RWPE2 (cell line): Measurements from ENCODE around the gene MRPL10.
"Not testable (repeated sequence)": the region's sequence is repeated elsewhere in the genome, so short reads cannot be mapped to it uniquely, and the experiment has no call there.

ENCODE experiments used
- ATAC-seq: fragments of 200-7000 bp; cut with Tn5 transposase; 3 replicates; pipeline ENCODE4 v1.9.1; 2021; ENCODE audit warnings: low read depth
- DNase-seq: peaks from one replicate; pipeline ENCODE4 v3.0.0-alpha.2; 2020; ENCODE audit warnings: low spot score
- H3K27ac ChIP-seq: fragments of 450-650 bp; 2 replicates; pipeline ENCODE4 v1.5.1; 2017; ENCODE audit warnings: mild to moderate bottlenecking; ENCODE audit not compliant: poor library complexity, severe bottlenecking
- H3K27me3 ChIP-seq: fragments of 250-450 bp; sonication (Bioruptor Pico); 2 replicates; pipeline ENCODE4 v1.5.1; 2021; ENCODE audit warnings: mild to moderate bottlenecking, moderate library complexity; ENCODE audit not compliant: insufficient read depth, poor library complexity, severe bottlenecking
- H3K36me3 ChIP-seq: fragments of 250-450 bp; sonication (Bioruptor Pico); 2 replicates; pipeline ENCODE4 v1.5.1; 2020; ENCODE audit warnings: low read depth, mild to moderate bottlenecking, moderate library complexity
- H3K4me1 ChIP-seq: fragments of 250-450 bp; sonication (Bioruptor Pico); 2 replicates; pipeline ENCODE4 v1.5.1; 2021; ENCODE audit warnings: mild to moderate bottlenecking, moderate library complexity; ENCODE audit not compliant: insufficient read depth, poor library complexity, severe bottlenecking
- H3K4me3 ChIP-seq: fragments of 250-450 bp; sonication (Bioruptor Pico); 2 replicates; pipeline ENCODE4 v1.5.1; 2021; ENCODE audit warnings: mild to moderate bottlenecking, moderate library complexity; ENCODE audit not compliant: severe bottlenecking
- H3K9me3 ChIP-seq: fragments of 250-450 bp; sonication (Bioruptor Pico); 2 replicates; pipeline ENCODE4 v1.5.1; 2021; ENCODE audit warnings: mild to moderate bottlenecking, moderate library complexity; ENCODE audit not compliant: severe bottlenecking
- TF ChIP-seq, protein P1 (sequence below): fragments of 450-650 bp; IDR thresholded peaks from one replicate; pipeline ENCODE4 v1.5.1; 2017; ENCODE audit warnings: mild to moderate bottlenecking, moderate library complexity; ENCODE audit not compliant: poor library complexity, severe bottlenecking

The MRPL10 gene

DNA sequence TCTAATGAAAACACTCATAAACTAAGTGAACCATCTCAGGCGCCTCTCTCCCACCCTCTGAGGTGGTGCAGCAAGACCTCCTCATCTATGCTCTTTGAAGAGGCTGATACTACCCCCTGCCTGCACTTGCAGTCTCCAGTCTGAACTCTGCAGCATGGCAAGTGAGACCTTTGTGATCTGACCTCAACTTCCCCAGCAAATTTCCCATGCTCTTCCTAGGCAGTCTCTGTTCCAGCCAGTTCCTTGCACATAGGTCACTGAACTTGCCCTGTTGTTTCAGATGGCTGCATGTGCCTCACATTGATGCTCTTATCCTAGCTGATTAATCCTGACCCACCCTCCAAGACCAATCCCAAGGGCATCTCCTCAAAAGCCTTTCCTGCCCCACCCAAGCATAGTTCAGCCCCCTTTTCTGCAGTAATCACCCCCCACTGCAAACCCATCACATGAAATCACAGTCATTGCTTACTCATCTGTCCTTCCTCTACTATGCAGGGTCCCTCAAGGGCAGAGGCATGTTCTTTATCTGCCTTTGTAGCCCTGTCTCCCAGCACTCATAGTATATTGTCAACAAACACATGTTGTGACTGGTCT lies 56.3 kb downstream of the MRPL10 start:
- H3K27me3 ChIP-seq, result peaks cover 8% of the 10 kb centered on the region

DNA sequence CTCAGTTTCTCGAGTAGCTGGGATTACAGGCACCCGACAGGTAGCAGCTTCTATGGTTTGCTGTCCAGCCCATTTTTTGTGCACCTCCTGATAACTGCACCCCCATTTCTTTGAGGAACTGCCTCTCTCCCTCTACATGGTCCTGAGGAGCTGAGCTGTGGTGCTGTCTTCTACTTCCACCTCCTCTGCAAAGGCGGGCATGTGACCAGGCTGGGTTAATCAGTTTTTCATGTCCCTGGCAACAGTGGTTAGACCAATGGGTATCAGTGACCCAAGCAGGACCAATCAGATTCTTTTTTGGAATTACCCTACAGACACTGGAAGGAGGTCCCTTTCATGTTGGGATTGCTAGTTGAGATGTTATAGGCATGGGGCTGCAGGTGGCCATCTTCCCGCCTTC lies 57.0 kb downstream of the MRPL10 start:
- no peaks in the 10 kb centered on the region for H3K4me1 ChIP-seq
- DNase-seq (no peak), ATAC-seq (no peak)
- H3K4me3 ChIP-seq, result no peak overlapping the region
- H3K27me3 ChIP-seq, result peaks cover 8% of the 10 kb centered on the region
- no peak overlapping the region for H3K27ac ChIP-seq
- no peaks in the 10 kb centered on the region for H3K36me3 ChIP-seq
- TF ChIP-seq, protein P1, sequence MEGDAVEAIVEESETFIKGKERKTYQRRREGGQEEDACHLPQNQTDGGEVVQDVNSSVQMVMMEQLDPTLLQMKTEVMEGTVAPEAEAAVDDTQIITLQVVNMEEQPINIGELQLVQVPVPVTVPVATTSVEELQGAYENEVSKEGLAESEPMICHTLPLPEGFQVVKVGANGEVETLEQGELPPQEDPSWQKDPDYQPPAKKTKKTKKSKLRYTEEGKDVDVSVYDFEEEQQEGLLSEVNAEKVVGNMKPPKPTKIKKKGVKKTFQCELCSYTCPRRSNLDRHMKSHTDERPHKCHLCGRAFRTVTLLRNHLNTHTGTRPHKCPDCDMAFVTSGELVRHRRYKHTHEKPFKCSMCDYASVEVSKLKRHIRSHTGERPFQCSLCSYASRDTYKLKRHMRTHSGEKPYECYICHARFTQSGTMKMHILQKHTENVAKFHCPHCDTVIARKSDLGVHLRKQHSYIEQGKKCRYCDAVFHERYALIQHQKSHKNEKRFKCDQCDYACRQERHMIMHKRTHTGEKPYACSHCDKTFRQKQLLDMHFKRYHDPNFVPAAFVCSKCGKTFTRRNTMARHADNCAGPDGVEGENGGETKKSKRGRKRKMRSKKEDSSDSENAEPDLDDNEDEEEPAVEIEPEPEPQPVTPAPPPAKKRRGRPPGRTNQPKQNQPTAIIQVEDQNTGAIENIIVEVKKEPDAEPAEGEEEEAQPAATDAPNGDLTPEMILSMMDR, result no peak
- H3K9me3 ChIP-seq, result no peaks in the 10 kb centered on the region

More for the DNA sequence above, 56.3 kb downstream of the MRPL10 start:
- Histone ChIP-seq H3K9me3 (no peaks in the 10 kb centered on the region), H3K4me1 (no peaks in the 10 kb centered on the region), H3K27ac (no peak overlapping the region), H3K36me3 (no peaks in the 10 kb centered on the region), H3K4me3 (no peak overlapping the region)
- DNase-seq (no peak), ATAC-seq (no peak)
- TF ChIP-seq, protein P1, result no peak

DNA sequence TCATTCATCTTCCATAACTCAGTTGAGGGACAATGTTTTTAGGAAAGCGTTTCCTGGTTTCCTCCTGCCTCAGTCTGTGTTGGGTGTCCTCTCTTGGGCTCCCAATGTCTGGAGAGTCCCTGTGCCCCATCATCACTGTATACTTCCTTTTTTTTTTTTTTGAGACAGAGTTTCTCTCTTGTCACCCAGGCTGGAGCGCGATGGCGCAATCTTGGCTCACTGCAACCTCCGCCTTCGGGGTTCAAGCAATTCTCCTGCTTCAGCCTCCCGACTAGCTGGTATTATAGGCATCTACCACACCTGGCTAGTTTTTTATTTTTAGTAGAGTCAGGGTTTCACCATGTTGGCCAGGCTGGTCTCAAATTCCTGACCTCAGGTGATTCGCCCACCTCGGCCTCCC lies 57.7 kb downstream of the MRPL10 start:
- not testable (repeated sequence) for H3K9me3 ChIP-seq, H3K27me3 ChIP-seq, ATAC-seq, DNase-seq, H3K4me3 ChIP-seq, H3K36me3 ChIP-seq, H3K27ac ChIP-seq, H3K4me1 ChIP-seq
